Measurements from ENCODE around the gene CDK5. TPM values are rescaled to one million over a fixed set of nuclear protein-coding genes. Genes with fewer than 3 reads are reported as not detected.

Gene CDK5
- total and polyA plus RNA-seq, 9 of the 15 experiments (the other 6 are each of a cell fraction or from before 2014, with no cell fraction given) = 3.2 to 38.0 (median 27.5) TPM

DNA sequence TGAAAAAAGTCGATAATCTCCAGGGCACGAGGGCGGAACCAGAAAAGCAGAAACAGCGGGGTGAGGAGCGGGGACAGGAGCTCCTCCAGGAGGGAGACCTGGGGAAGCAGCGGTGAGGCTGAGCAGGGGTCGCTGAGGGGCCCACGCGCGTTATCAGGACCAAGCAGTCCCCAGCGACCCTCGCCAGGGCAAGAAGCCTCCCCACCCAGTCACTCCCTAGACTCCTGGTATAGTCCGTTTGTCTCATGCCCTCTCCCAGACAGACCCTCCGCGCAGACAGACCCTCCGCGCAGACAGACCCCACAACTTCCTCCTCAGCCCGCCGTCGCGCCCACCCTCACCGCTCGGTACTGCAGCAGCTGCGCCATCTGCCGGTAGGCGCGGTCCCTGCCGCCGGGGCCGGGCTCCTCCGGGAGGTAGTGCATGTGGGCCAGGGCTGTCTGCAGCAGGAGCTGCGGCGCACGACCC, 39.7 kb downstream of the CDK5 start (continued):
- TF ChIP-seq, protein P1, sequence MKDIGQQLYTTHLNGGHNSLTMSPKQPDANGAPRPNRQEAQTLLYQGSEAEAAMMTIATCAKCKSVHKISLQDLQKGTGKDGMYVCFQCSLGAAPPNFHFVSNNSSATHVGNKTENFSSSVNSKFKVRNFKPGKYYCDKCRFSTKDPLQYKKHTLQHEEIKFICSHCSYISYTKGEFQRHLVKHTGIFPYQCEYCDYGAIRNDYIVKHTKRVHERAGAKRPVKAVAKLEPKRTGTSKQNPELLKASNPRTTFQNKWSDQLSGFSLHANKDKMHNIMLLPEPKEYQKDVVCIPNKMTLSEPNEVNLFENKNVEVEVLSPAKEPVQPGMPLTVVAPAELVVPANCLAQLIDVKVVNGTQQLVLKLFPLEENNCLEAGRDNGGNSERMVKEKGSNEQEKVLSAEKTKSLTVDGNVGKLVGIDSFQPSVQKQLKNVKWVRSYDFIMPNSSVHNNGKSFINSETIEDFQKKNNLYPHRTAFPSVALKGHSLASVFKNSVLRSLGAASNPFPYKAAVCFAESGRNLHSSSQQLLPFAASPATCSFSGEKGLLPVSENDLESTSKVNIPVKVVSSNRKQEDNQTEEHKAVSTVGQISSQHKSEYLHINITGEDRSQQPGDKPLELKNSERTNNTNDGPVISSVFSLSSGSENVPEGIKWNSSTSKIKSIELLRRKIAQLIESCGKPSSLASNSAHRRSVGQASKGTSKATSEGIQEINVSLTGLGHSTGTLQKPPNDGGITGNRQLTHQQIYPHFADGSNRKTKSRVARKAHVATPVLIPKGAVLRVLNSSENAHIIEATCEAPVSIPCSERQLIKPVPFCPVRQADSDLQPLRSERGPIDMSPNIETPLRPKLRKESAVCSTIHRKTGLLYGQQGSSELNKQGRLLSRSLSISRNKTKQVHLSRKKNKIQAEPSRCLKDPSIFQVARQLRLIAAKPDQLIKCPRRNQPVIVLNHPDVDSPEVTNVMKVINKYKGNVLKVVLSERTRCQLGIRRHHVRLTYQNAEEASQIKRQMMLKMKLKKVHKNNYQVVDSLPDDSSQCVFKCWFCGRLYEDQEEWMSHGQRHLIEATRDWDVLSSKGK (CRISPR knock-in tag; IDR thresholded peaks at IDR 0.05) = no peak
- no peak; the same call in 1 of the 2 replicates for TF ChIP-seq NR1H2 (CRISPR knock-in tag; IDR thresholded peaks at IDR 0.05)
- no peak for TF ChIP-seq ZKSCAN3 (CRISPR knock-in tag; IDR thresholded peaks at IDR 0.05)
- no peak for TF ChIP-seq MTF1 (CRISPR knock-in tag; IDR thresholded peaks at IDR 0.05; ENCODE audit: borderline replicate concordance)
- TF ChIP-seq GABPB1 (CRISPR knock-in tag; IDR thresholded peaks at IDR 0.05) = peak; percentile 74
- peak in 2 of 3 experiments; percentile 63 to 67 for TF ChIP-seq YY1 (IDR thresholded peaks at IDR 0.05; ENCODE audit: borderline replicate concordance in 1 of 3, control insufficient read depth in 1 of 3, extremely low read depth in 1 of 3, insufficient read depth in 3 of 3, insufficient read length in 1 of 3, insufficient replicate concordance in 2 of 3, low read depth in 1 of 3, low read length in 2 of 3)
- TF ChIP-seq LCOR (CRISPR knock-in tag; IDR thresholded peaks at IDR 0.05) = peak; percentile 52; the same call in 1 of the 2 replicates
- no peak for TF ChIP-seq CBX2 (IDR thresholded peaks at IDR 0.05; ENCODE audit: insufficient read depth, low read length, poor library complexity, severe bottlenecking)
- no peak for TF ChIP-seq ZNF324 (CRISPR knock-in tag; IDR thresholded peaks at IDR 0.05)
- peak in 1 of 2 experiments; percentile 82; a peak in 1 of 4 replicates for TF ChIP-seq SRF (CRISPR knock-in tag; IDR thresholded peaks at IDR 0.05)
- TF ChIP-seq RBM34 (IDR thresholded peaks at IDR 0.05; ENCODE audit: borderline replicate concordance, insufficient read depth, low read length) = no peak
- no peak for TF ChIP-seq SAFB (IDR thresholded peaks at IDR 0.05; ENCODE audit: borderline replicate concordance, low read depth, low read length)
- TF ChIP-seq TSHZ1 (CRISPR knock-in tag; IDR thresholded peaks at IDR 0.05) = no peak; the same call in 1 of the 2 replicates
- peak; percentile 90 for TF ChIP-seq SMARCA4 (IDR thresholded peaks at IDR 0.05)
- peak; percentile 79 for TF ChIP-seq HMGN3 (IDR thresholded peaks at IDR 0.05; ENCODE audit: borderline replicate concordance, extremely low read depth, insufficient read length, low read depth, low read length)
- TF ChIP-seq POLR2G (IDR thresholded peaks at IDR 0.05; ENCODE audit: low read depth, low read length) = peak; percentile 89
- TF ChIP-seq BRD4 (IDR thresholded peaks at IDR 0.05) = peak; percentile 75
- TF ChIP-seq, protein P2, sequence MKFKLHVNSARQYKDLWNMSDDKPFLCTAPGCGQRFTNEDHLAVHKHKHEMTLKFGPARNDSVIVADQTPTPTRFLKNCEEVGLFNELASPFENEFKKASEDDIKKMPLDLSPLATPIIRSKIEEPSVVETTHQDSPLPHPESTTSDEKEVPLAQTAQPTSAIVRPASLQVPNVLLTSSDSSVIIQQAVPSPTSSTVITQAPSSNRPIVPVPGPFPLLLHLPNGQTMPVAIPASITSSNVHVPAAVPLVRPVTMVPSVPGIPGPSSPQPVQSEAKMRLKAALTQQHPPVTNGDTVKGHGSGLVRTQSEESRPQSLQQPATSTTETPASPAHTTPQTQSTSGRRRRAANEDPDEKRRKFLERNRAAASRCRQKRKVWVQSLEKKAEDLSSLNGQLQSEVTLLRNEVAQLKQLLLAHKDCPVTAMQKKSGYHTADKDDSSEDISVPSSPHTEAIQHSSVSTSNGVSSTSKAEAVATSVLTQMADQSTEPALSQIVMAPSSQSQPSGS (CRISPR knock-in tag; IDR thresholded peaks at IDR 0.05) = no peak
- no peak for TF ChIP-seq ELF4 (CRISPR knock-in tag; IDR thresholded peaks at IDR 0.05)

Data from K562 (cell line).